HEK293 (cell line): Measurements from ENCODE around the gene RAB20.

Experiments used
- CTCF ChIA-PET: fragments of 350-600 bp; formaldehyde crosslinking; extraction: SDS; loops from one replicate; lab custom pipeline; 2021; ENCODE audit warnings: antibody characterized with exemption; lab: Yijun Ruan, JAX
- POLR2A ChIA-PET: fragments of 300-600 bp; formaldehyde crosslinking; extraction: SDS; loops from one replicate; lab custom pipeline; 2020; ENCODE audit warnings: antibody characterized with exemption, inconsistent platforms; lab: Yijun Ruan, JAX
- H3K27ac ChIP-seq: fragments of 200-500 bp; sonication (Bioruptor generic); 2 replicates; pipeline ENCODE4 v1.5.1; 2014; ENCODE audit warnings: low read depth, low read length, control low read depth, inconsistent platforms; ENCODE audit errors: extremely low read depth
- H3K36me3 ChIP-seq, 2 experiments: fragments of 200-500 bp in 1 of 2; sonication (Bioruptor generic) in 1 of 2; 1 replicate in 1 of 2; 2 replicates in 1 of 2; pipeline ENCODE4 v1.5.1; 2014 to 2017; ENCODE audit warnings: inconsistent platforms in 2 of 2, low read length in 2 of 2; ENCODE audit not compliant: control insufficient read depth in 2 of 2, insufficient read depth in 1 of 2
- H3K4me1 ChIP-seq: fragments of 200-500 bp; sonication (Bioruptor generic); 2 replicates; pipeline ENCODE4 v1.5.1; 2014; ENCODE audit warnings: mild to moderate bottlenecking, low read length, inconsistent platforms; ENCODE audit not compliant: control insufficient read depth, insufficient read depth
- H3K4me3 ChIP-seq: 2 replicates; pipeline ENCODE4 v1.5.1; 2011; ENCODE audit warnings: low read depth, mild to moderate bottlenecking, control low read depth, low read length, moderate library complexity
- H3K9me3 ChIP-seq: fragments of 200-500 bp; sonication (Bioruptor generic); 2 replicates; pipeline ENCODE4 v1.5.1; 2014; ENCODE audit warnings: low read depth, low read length, inconsistent platforms; ENCODE audit not compliant: control insufficient read depth, insufficient read depth
- HOXC10 ChIP-seq: sonication (generic); formaldehyde crosslinking; IDR thresholded peaks from 2 replicates; pipeline ENCODE4 v1.8.1; 2023; ENCODE audit warnings: mild to moderate bottlenecking, missing genetic modification reagents
- MZF1 ChIP-seq: fragments of 450-650 bp; formaldehyde crosslinking; IDR thresholded peaks from 2 replicates; pipeline ENCODE4 v1.5.1; 2017; ENCODE audit warnings: missing biosample characterization, missing genetic modification characterization, borderline replicate concordance
- OSR2 ChIP-seq: fragments of 450-650 bp; formaldehyde crosslinking; IDR thresholded peaks from 2 replicates; pipeline ENCODE4 v1.5.1; 2016; ENCODE audit warnings: missing biosample characterization, missing genetic modification characterization
- SCRT1 ChIP-seq: fragments of 450-650 bp; formaldehyde crosslinking; IDR thresholded peaks from 2 replicates; pipeline ENCODE4 v1.5.1; 2016; ENCODE audit warnings: missing biosample characterization, missing genetic modification characterization, borderline replicate concordance
- SP3 ChIP-seq: fragments of 450-650 bp; formaldehyde crosslinking; IDR thresholded peaks from 2 replicates; pipeline ENCODE4 v1.5.1; 2016; ENCODE audit warnings: missing biosample characterization, missing genetic modification characterization
- ZBTB8A ChIP-seq: fragments of 450-650 bp; formaldehyde crosslinking; IDR thresholded peaks from 2 replicates; pipeline ENCODE4 v1.5.1; 2016; ENCODE audit warnings: missing biosample characterization, missing genetic modification characterization
- ZFHX2 ChIP-seq: fragments of 450-650 bp; formaldehyde crosslinking; conservative IDR thresholded peaks from 2 replicates; pipeline ENCODE4 v1.5.1; 2016; ENCODE audit warnings: missing biosample characterization, missing genetic modification characterization
- ZFP69B ChIP-seq: fragments of 450-650 bp; formaldehyde crosslinking; IDR thresholded peaks from 2 replicates; pipeline ENCODE4 v1.5.1; 2016; ENCODE audit warnings: missing biosample characterization, missing genetic modification characterization
- ZNF114 ChIP-seq: fragments of 450-650 bp; formaldehyde crosslinking; IDR thresholded peaks from 2 replicates; pipeline ENCODE4 v1.5.0; 2017; ENCODE audit warnings: missing biosample characterization, missing genetic modification characterization
- ZNF214 ChIP-seq: fragments of 450-650 bp; formaldehyde crosslinking; IDR thresholded peaks from 2 replicates; pipeline ENCODE4 v1.5.1; 2017; ENCODE audit warnings: missing biosample characterization, mild to moderate bottlenecking, missing genetic modification characterization, borderline replicate concordance
- ZNF239 ChIP-seq: fragments of 450-650 bp; formaldehyde crosslinking; IDR thresholded peaks from 2 replicates; pipeline ENCODE4 v1.5.1; 2016; ENCODE audit warnings: missing biosample characterization, missing genetic modification characterization
- ZNF292 ChIP-seq: fragments of 450-650 bp; formaldehyde crosslinking; IDR thresholded peaks from 2 replicates; pipeline ENCODE4 v1.5.1; 2016; ENCODE audit warnings: low read depth, missing biosample characterization, missing genetic modification characterization, borderline replicate concordance
- ZNF354C ChIP-seq: fragments of 450-650 bp; formaldehyde crosslinking; IDR thresholded peaks from 2 replicates; pipeline ENCODE4 v1.5.1; 2016; ENCODE audit warnings: missing biosample characterization, missing genetic modification characterization, low read depth, borderline replicate concordance
- ZNF423 ChIP-seq: fragments of 450-650 bp; formaldehyde crosslinking; IDR thresholded peaks from 2 replicates; pipeline ENCODE4 v1.5.1; 2016; ENCODE audit warnings: missing biosample characterization, missing genetic modification characterization
- ZNF510 ChIP-seq: fragments of 450-650 bp; formaldehyde crosslinking; IDR thresholded peaks from 2 replicates; pipeline ENCODE4 v1.5.1; 2018; ENCODE audit warnings: mild to moderate bottlenecking, missing genetic modification characterization, missing biosample characterization; ENCODE audit not compliant: insufficient replicate concordance
- ZNF621 ChIP-seq: fragments of 450-650 bp; formaldehyde crosslinking; IDR thresholded peaks from 2 replicates; pipeline ENCODE4 v1.5.1; 2017; ENCODE audit warnings: missing biosample characterization, missing genetic modification characterization
- ZNF626 ChIP-seq: fragments of 450-650 bp; sonication (Bioruptor Pico); formaldehyde crosslinking; IDR thresholded peaks from 2 replicates; pipeline ENCODE4 v1.5.1; 2018; ENCODE audit warnings: missing biosample characterization, missing genetic modification characterization, inconsistent platforms
- ZNF792 ChIP-seq: fragments of 450-650 bp; formaldehyde crosslinking; IDR thresholded peaks from 2 replicates; pipeline ENCODE4 v1.5.1; 2016; ENCODE audit warnings: missing biosample characterization, missing genetic modification characterization
- ZXDB ChIP-seq: fragments of 450-650 bp; formaldehyde crosslinking; IDR thresholded peaks from 2 replicates; pipeline ENCODE4 v1.5.1; 2016; ENCODE audit warnings: missing biosample characterization, missing genetic modification characterization
- TF ChIP-seq, protein P1 (sequence below): fragments of 450-650 bp; formaldehyde crosslinking; IDR thresholded peaks from 2 replicates; pipeline ENCODE4 v1.5.1; 2017; ENCODE audit warnings: missing biosample characterization, missing genetic modification characterization
- TF ChIP-seq, protein P2 (sequence below): fragments of 450-650 bp; formaldehyde crosslinking; IDR thresholded peaks from 2 replicates; pipeline ENCODE4 v1.5.1; 2016; ENCODE audit warnings: missing biosample characterization, missing genetic modification characterization
- TF ChIP-seq, protein P3 (sequence below): fragments of 450-650 bp; formaldehyde crosslinking; IDR thresholded peaks from 2 replicates; pipeline ENCODE4 v1.5.1; 2017; ENCODE audit warnings: missing biosample characterization, missing genetic modification characterization
- TF ChIP-seq, protein P4 (sequence below): fragments of 450-650 bp; formaldehyde crosslinking; conservative IDR thresholded peaks from 2 replicates; pipeline ENCODE4 v1.5.1; 2016; ENCODE audit warnings: low read depth, missing biosample characterization, missing genetic modification characterization

Gene RAB20

DNA sequence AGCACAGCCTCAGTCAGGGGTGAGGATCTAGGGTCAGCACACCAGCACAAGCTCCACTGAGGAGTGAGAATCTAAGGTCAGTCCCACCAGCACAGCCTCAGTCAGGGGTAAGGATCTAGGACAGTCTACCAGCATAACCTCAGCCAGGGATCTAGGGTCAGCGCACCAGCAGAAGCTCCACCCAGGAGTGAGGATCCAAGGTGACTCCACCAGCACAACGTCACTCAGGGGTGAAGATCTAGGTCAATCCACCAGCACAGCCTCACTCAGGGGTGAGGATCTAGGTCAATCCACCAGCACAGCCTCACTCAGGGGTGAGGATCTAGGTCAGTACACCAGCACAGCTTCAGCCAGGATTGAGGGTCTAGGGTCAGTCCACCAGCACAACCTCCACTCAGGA is 64.5 kb downstream of the RAB20 start:
- CTCF ChIA-PET, result no interaction called here

DNA sequence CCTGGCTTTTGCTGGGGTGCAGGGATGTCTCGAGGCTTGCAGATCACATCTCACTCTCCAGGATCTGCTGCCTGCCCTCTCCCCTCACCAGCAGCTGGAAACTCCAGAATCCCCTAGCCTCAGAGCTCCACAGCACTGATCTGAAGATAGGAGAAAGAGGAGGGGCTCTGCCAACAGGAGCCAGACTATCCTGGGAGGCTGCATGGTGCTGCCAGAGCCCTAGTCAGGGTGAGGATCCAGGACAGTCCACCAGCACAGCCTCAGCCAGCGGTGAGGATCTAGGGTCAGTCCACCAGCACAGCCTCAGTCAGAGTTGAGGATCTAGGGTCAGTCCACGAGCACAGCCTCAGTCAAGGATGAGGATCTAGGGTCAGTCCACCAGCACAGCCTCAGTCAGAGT is 65.2 kb downstream of the RAB20 start:
- TF ChIP-seq SP3 (tag by site-specific recombination), result no peak
- no peak for TF ChIP-seq SCRT1 (tag by site-specific recombination)
- TF ChIP-seq ZFP69B (tag by site-specific recombination), result no peak
- TF ChIP-seq ZNF239, result no peak
- no peak for TF ChIP-seq ZFHX2 (tag by site-specific recombination)
- no peak for TF ChIP-seq HOXC10 (CRISPR knock-in tag)
- TF ChIP-seq, protein P1, sequence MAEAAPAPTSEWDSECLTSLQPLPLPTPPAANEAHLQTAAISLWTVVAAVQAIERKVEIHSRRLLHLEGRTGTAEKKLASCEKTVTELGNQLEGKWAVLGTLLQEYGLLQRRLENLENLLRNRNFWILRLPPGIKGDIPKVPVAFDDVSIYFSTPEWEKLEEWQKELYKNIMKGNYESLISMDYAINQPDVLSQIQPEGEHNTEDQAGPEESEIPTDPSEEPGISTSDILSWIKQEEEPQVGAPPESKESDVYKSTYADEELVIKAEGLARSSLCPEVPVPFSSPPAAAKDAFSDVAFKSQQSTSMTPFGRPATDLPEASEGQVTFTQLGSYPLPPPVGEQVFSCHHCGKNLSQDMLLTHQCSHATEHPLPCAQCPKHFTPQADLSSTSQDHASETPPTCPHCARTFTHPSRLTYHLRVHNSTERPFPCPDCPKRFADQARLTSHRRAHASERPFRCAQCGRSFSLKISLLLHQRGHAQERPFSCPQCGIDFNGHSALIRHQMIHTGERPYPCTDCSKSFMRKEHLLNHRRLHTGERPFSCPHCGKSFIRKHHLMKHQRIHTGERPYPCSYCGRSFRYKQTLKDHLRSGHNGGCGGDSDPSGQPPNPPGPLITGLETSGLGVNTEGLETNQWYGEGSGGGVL (tag by site-specific recombination), result no peak
- no peak for TF ChIP-seq ZXDB (tag by site-specific recombination)
- TF ChIP-seq ZBTB8A (tag by site-specific recombination), result no peak
- TF ChIP-seq ZNF354C (tag by site-specific recombination), result no peak
- no peak for TF ChIP-seq ZNF626
- TF ChIP-seq, all 188 proteins: peak for 0
- no peak overlapping the region for H3K4me3 ChIP-seq
- ChIA-PET POLR2A (no interaction called here), CTCF (no interaction called here)
- H3K4me1 ChIP-seq, result 0 out of 2 replicates have a peak, but pooled peaks cover 3% of the 10 kb centered on the region
- H3K9me3 ChIP-seq, result no peaks in the 10 kb centered on the region
- peaks cover 0 to 59% of the 10 kb centered on the region in 2 experiments; a peak in 1 of 3 replicates for H3K36me3 ChIP-seq
- H3K27ac ChIP-seq, result no peak overlapping the region

More for the DNA sequence above, 64.5 kb downstream of the RAB20 start:
- Histone ChIP-seq H3K9me3 (no peaks in the 10 kb centered on the region), H3K27ac (no peak overlapping the region), H3K4me1 (0 out of 2 replicates have a peak, but pooled peaks cover 3% of the 10 kb centered on the region), H3K4me3 (no peak overlapping the region), H3K36me3 (peaks cover 0 to 54% of the 10 kb centered on the region in 2 experiments; a peak in 1 of 3 replicates)
- TF ChIP-seq ZNF214 (tag by site-specific recombination) (no peak), ZNF621 (tag by site-specific recombination) (no peak), MZF1 (tag by site-specific recombination) (no peak), ZNF510 (tag by site-specific recombination) (no peak), ZNF292 (tag by site-specific recombination) (no peak)
- TF ChIP-seq, protein P2, sequence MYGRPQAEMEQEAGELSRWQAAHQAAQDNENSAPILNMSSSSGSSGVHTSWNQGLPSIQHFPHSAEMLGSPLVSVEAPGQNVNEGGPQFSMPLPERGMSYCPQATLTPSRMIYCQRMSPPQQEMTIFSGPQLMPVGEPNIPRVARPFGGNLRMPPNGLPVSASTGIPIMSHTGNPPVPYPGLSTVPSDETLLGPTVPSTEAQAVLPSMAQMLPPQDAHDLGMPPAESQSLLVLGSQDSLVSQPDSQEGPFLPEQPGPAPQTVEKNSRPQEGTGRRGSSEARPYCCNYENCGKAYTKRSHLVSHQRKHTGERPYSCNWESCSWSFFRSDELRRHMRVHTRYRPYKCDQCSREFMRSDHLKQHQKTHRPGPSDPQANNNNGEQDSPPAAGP (tag by site-specific recombination), result no peak
- TF ChIP-seq, protein P3, sequence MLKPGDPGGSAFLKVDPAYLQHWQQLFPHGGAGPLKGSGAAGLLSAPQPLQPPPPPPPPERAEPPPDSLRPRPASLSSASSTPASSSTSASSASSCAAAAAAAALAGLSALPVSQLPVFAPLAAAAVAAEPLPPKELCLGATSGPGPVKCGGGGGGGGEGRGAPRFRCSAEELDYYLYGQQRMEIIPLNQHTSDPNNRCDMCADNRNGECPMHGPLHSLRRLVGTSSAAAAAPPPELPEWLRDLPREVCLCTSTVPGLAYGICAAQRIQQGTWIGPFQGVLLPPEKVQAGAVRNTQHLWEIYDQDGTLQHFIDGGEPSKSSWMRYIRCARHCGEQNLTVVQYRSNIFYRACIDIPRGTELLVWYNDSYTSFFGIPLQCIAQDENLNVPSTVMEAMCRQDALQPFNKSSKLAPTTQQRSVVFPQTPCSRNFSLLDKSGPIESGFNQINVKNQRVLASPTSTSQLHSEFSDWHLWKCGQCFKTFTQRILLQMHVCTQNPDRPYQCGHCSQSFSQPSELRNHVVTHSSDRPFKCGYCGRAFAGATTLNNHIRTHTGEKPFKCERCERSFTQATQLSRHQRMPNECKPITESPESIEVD, result no peak
- POLR2A ChIA-PET, result no interaction called here

DNA sequence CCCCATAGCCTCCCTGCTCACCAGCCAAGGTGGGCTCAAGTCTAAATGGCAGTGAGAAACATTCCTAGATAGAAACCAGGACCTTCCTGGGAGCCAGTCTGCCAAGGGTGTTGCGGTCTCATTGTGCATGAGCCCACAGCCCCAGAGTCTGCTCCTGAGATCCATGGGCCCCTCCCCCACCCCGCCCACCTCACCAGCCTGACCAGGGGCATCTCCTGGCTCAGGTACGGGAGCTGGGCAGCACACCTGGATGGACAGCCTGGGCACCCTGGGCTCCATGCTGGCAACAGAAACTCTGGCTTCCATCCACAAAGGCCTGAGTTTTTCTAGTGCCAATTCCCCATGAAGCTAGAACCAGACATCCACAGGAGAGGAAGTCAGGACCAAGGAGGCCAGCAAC is 65.6 kb downstream of the RAB20 start:
- CTCF ChIA-PET, result interaction anchor here (0.5 kb wide), 1 partner anchor 734 kb away, joined by 5 read pairs; no protein-coding TSS in a partner anchor
- peaks cover 0 to 63% of the 10 kb centered on the region in 2 experiments; a peak in 1 of 3 replicates for H3K36me3 ChIP-seq
- TF ChIP-seq ZNF423 (tag by site-specific recombination), result no peak
- no peak for TF ChIP-seq ZNF792 (tag by site-specific recombination)
- no peak for TF ChIP-seq OSR2 (tag by site-specific recombination)
- TF ChIP-seq, protein P4, sequence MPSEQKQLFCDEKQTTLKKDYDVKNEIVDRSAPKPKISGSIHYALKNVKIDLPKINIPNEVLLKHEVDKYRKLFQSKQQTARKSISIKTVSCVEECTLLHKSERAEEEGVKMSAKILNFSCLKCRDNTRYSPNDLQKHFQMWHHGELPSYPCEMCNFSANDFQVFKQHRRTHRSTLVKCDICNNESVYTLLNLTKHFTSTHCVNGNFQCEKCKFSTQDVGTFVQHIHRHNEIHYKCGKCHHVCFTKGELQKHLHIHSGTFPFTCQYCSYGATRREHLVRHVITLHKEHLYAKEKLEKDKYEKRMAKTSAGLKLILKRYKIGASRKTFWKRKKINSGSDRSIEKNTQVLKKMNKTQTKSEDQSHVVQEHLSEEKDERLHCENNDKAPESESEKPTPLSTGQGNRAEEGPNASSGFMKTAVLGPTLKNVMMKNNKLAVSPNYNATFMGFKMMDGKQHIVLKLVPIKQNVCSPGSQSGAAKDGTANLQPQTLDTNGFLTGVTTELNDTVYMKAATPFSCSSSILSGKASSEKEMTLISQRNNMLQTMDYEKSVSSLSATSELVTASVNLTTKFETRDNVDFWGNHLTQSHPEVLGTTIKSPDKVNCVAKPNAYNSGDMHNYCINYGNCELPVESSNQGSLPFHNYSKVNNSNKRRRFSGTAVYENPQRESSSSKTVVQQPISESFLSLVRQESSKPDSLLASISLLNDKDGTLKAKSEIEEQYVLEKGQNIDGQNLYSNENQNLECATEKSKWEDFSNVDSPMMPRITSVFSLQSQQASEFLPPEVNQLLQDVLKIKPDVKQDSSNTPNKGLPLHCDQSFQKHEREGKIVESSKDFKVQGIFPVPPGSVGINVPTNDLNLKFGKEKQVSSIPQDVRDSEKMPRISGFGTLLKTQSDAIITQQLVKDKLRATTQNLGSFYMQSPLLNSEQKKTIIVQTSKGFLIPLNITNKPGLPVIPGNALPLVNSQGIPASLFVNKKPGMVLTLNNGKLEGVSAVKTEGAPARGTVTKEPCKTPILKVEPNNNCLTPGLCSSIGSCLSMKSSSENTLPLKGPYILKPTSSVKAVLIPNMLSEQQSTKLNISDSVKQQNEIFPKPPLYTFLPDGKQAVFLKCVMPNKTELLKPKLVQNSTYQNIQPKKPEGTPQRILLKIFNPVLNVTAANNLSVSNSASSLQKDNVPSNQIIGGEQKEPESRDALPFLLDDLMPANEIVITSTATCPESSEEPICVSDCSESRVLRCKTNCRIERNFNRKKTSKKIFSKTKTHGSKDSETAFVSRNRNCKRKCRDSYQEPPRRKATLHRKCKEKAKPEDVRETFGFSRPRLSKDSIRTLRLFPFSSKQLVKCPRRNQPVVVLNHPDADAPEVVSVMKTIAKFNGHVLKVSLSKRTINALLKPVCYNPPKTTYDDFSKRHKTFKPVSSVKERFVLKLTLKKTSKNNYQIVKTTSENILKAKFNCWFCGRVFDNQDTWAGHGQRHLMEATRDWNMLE (tag by site-specific recombination), result no peak
- TF ChIP-seq ZNF114, result no peak
- no peak for TF ChIP-seq MZF1 (tag by site-specific recombination)

More for the DNA sequence above, 65.6 kb downstream of the RAB20 start:
- H3K9me3 ChIP-seq, result no peaks in the 10 kb centered on the region
- no peak overlapping the region for H3K4me3 ChIP-seq
- POLR2A ChIA-PET, result no interaction called here
- 0 out of 2 replicates have a peak, but pooled peaks cover 3% of the 10 kb centered on the region for H3K4me1 ChIP-seq
- no peak overlapping the region for H3K27ac ChIP-seq
